Measurements from ENCODE around the gene SETBP1. TPM values are rescaled to one million over a fixed set of nuclear protein-coding genes. Genes with fewer than 3 reads are reported as not detected.

SETBP1 gene
- total RNA-seq, 4 donors from 2014 or later = 3.3 to 86.6 (median 16.3) TPM

DNA sequence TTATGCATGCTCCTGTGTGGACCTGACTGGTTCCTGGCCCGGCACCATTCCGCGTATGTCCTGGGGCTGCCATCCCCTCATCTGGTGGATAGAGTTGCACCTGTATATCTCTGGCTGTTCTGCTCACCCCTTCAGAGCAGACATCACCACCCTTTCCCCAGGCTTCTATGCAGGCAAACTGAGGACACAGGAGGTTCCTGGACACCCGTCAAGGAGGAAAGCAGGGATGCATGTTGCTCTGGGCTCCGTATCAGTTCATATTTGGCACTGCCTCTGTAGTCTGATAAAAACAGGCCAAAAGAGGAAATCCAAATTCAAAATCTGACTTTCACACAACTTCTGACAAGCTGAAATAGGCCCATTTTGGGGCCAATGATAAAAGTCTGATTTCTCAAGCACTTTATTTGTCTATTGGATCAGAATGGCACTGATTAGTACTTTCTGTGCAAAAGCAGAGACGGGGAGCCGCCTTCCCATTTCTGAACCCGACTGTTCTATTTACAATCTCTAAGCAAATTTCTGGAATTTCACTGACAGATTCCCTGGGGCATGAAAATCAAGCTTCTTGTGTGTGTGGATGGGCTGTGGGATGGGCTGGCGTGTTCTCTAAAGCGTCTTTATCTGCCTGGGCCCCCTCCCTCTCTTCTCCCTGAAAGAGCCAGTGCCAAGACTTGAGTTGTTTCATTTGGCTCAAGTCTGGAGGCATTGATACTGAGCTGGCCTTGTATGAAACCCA lies 96.9 kb downstream of the SETBP1 start:
- Histone ChIP-seq H3K4me1 (peaks cover 0 to 6% (median 0%) of the 10 kb centered on the region in 4 donors), H3K4me3 (no peak overlapping the region), H3K36me3 (no peaks in the 10 kb centered on the region), H3K27ac (peak overlapping the region in 1 of 4 donors; percentile 8), H3K9me3 (no peaks in the 10 kb centered on the region), H3K27me3 (no peaks in the 10 kb centered on the region)
- DNase-seq = no peak
- no peak for TF ChIP-seq POLR2A (IDR thresholded peaks at IDR 0.05)
- TF ChIP-seq, protein P1, sequence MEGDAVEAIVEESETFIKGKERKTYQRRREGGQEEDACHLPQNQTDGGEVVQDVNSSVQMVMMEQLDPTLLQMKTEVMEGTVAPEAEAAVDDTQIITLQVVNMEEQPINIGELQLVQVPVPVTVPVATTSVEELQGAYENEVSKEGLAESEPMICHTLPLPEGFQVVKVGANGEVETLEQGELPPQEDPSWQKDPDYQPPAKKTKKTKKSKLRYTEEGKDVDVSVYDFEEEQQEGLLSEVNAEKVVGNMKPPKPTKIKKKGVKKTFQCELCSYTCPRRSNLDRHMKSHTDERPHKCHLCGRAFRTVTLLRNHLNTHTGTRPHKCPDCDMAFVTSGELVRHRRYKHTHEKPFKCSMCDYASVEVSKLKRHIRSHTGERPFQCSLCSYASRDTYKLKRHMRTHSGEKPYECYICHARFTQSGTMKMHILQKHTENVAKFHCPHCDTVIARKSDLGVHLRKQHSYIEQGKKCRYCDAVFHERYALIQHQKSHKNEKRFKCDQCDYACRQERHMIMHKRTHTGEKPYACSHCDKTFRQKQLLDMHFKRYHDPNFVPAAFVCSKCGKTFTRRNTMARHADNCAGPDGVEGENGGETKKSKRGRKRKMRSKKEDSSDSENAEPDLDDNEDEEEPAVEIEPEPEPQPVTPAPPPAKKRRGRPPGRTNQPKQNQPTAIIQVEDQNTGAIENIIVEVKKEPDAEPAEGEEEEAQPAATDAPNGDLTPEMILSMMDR (IDR thresholded peaks at IDR 0.05) = no peak

DNA sequence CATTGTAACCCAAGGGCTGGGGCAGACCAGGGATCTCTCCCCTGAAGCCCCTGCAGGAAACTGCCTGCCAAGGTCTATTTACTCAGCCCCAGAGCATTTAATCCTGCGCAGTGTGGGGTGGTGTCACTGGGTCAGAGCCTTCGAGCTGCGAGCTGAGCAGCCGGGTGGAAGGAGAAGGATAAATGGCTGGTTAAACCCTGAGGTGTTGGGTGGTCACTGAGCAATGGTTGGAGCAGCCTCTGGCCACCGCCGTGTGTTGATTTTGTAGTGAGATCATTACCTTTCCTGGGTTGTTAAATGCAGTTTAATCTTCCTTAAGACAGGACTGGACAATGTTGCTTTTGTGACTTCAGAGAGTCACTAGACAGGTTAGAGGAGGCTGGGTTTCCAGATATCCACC lies 98.1 kb downstream of the SETBP1 start:
- no peak for DNase-seq
- Histone ChIP-seq H3K27ac (no peak overlapping the region), H3K4me1 (peaks cover 0 to 6% (median 0%) of the 10 kb centered on the region in 4 donors), H3K9me3 (no peaks in the 10 kb centered on the region), H3K36me3 (no peaks in the 10 kb centered on the region), H3K4me3 (no peak overlapping the region), H3K27me3 (no peaks in the 10 kb centered on the region)
- no peak for TF ChIP-seq POLR2A (IDR thresholded peaks at IDR 0.05)
- TF ChIP-seq, protein P1 (IDR thresholded peaks at IDR 0.05) = no peak

GRCh38 chr18:44779753-44780292 lies 99.1 kb downstream of the SETBP1 start:
- Histone ChIP-seq H3K9me3 (no peaks in the 10 kb centered on the region), H3K4me3 (no peak overlapping the region), H3K27me3 (no peaks in the 10 kb centered on the region), H3K27ac (no peak overlapping the region), H3K36me3 (no peaks in the 10 kb centered on the region), H3K4me1 (peaks cover 0 to 6% (median 0%) of the 10 kb centered on the region in 4 donors)
- no peak for DNase-seq
- TF ChIP-seq POLR2A (IDR thresholded peaks at IDR 0.05) = no peak
- TF ChIP-seq, protein P1 (IDR thresholded peaks at IDR 0.05) = no peak

- no peaks in the 10 kb centered on the region for H3K36me3 ChIP-seq
- H3K27me3 ChIP-seq = no peaks in the 10 kb centered on the region
- no peak overlapping the region for H3K27ac ChIP-seq
- no peak for DNase-seq
- H3K9me3 ChIP-seq = no peaks in the 10 kb centered on the region
- H3K4me3 ChIP-seq = no peak overlapping the region
- H3K4me1 ChIP-seq = peaks cover 0 to 6% (median 0%) of the 10 kb centered on the region in 4 donors
- TF ChIP-seq, protein P1 (IDR thresholded peaks at IDR 0.05) = no peak
- no peak for TF ChIP-seq POLR2A (IDR thresholded peaks at IDR 0.05)
These were observed 101.2 kb downstream of the SETBP1 start for GRCh38 chr18:44781886-44782285.

- no peak overlapping the region for H3K27ac ChIP-seq
- TF ChIP-seq, protein P1 (IDR thresholded peaks at IDR 0.05) = no peak
- no peak for TF ChIP-seq POLR2A (IDR thresholded peaks at IDR 0.05)
- H3K4me1 ChIP-seq = peaks cover 0 to 6% (median 0%) of the 10 kb centered on the region in 4 donors
- DNase-seq = no peak
- H3K4me3 ChIP-seq = no peak overlapping the region
- H3K27me3 ChIP-seq = no peaks in the 10 kb centered on the region
- no peaks in the 10 kb centered on the region for H3K9me3 ChIP-seq
- H3K36me3 ChIP-seq = no peaks in the 10 kb centered on the region
These were observed 101.9 kb downstream of the SETBP1 start for GRCh38 chr18:44782617-44783016.
